B cell (primary cell): ENCODE measurements around the gene TCEA3. TPM values are rescaled to one million over a fixed set of nuclear protein-coding genes. Genes with fewer than 3 reads are reported as not detected.

Experiments
- ATAC-seq: fragments of 200-7000 bp; cut with Tn5 transposase; one replicate; pipeline ENCODE4 v1.10.0; 2021; ENCODE audit warnings: low read depth, mild to moderate bottlenecking, moderate number of reproducible peaks, moderate library complexity
- CTCF ChIA-PET: fragments of 350-600 bp; sonication (Branson Sonifier 250); formaldehyde crosslinking; loops from one replicate; lab custom pipeline; 2021; ENCODE audit warnings: antibody characterized with exemption, inconsistent platforms; lab: Charles Lee
- POLR2A ChIA-PET: fragments of 350-600 bp; sonication (Branson Sonifier 250); formaldehyde crosslinking; loops from one replicate; lab custom pipeline; 2021; ENCODE audit warnings: antibody characterized with exemption; lab: Charles Lee
- DNase-seq: peaks from one replicate; pipeline ENCODE4 v3.0.0; 2013
- H2AFZ ChIP-seq: 2 replicates; pipeline ENCODE4 v1.6.1; 2012; ENCODE audit warnings: mild to moderate bottlenecking, low read depth, low read length; ENCODE audit not compliant: insufficient read depth, poor library complexity, severe bottlenecking
- H3K27ac ChIP-seq, 2 donors: 1 replicate in 1 of 2; 2 replicates in 1 of 2; pipeline ENCODE4 v1.5.1; 2012 to 2013; ENCODE audit warnings: low read length in 2 of 2, mild to moderate bottlenecking in 2 of 2, moderate library complexity in 1 of 2
- H3K27me3 ChIP-seq, 4 experiments: fragments of 200-600 bp in 1 of 4; sonication (generic) in 1 of 4; replicated peaks in 1 of 4; 1 replicate in 2 of 4; 2 replicates in 2 of 4; pipeline versions ENCODE4 v1.6.1 to v1.7.0; 2013 to 2016; ENCODE audit warnings: low read length in 3 of 4, mild to moderate bottlenecking in 2 of 4, mixed read lengths in 1 of 4, moderate library complexity in 1 of 4; ENCODE audit not compliant: insufficient read depth in 4 of 4, control insufficient read depth in 3 of 4; ENCODE audit errors: control extremely low read depth in 1 of 4
- H3K36me3 ChIP-seq, 2 experiments: replicated peaks in 1 of 2; 1 replicate in 1 of 2; 2 replicates in 1 of 2; pipeline versions ENCODE4 v1.6.1 to v1.7.1; 2013; ENCODE audit warnings: low read length in 1 of 2; ENCODE audit not compliant: insufficient read depth in 2 of 2, control insufficient read depth in 1 of 2; ENCODE audit errors: control extremely low read depth in 1 of 2, extremely low read depth in 1 of 2
- H3K4me1 ChIP-seq, 2 donors: fragments of 200-600 bp in 1 of 2; sonication (generic) in 1 of 2; 1 replicate in 1 of 2; 2 replicates in 1 of 2; pipeline versions ENCODE4 v1.5.1 to v1.6.1; 2013 to 2017; ENCODE audit warnings: low read length in 2 of 2; ENCODE audit not compliant: control insufficient read depth in 2 of 2, insufficient read depth in 2 of 2
- H3K4me2 ChIP-seq: replicated peaks from 2 replicates; pipeline ENCODE3; 2012; ENCODE audit warnings: mild to moderate bottlenecking, low read depth, low read length; ENCODE audit not compliant: poor library complexity, severe bottlenecking
- H3K4me3 ChIP-seq, 5 experiments: fragments of 200-600 bp in 1 of 5; sonication (generic) in 1 of 5; 1 replicate in 3 of 5; 2 replicates in 2 of 5; pipeline versions ENCODE4 v1.5.1 to v1.7.0; 2011 to 2016; ENCODE audit warnings: low read length in 4 of 5, mild to moderate bottlenecking in 4 of 5, low read depth in 2 of 5, control low read depth in 1 of 5, moderate library complexity in 1 of 5; ENCODE audit not compliant: insufficient read depth in 1 of 5; ENCODE audit errors: control extremely low read depth in 1 of 5, extremely low read depth in 1 of 5
- H3K79me2 ChIP-seq: fragments of 200-600 bp; sonication (generic); one replicate; pipeline ENCODE4 v1.6.0; 2016; ENCODE audit warnings: low read length; ENCODE audit not compliant: control insufficient read depth, insufficient read depth
- H3K9ac ChIP-seq: fragments of 200-600 bp; sonication (generic); 2 replicates; pipeline ENCODE4 v1.6.1; 2017; ENCODE audit warnings: mild to moderate bottlenecking, low read length, moderate library complexity
- H3K9me3 ChIP-seq, 3 donors: one replicate each; pipeline versions ENCODE4 v1.6.1 to v1.7.1; 2013; ENCODE audit warnings: low read length in 2 of 3; ENCODE audit not compliant: control insufficient read depth in 2 of 3, insufficient read depth in 1 of 3; ENCODE audit errors: control extremely low read depth in 1 of 3
- H4K20me1 ChIP-seq: 2 replicates; pipeline ENCODE4 v1.6.0; 2012; ENCODE audit warnings: mild to moderate bottlenecking, low read length; ENCODE audit not compliant: insufficient read depth, control insufficient read depth, poor library complexity, severe bottlenecking
- H3K27ac Mint-ChIP-seq: one replicate; pipeline ENCODE4 v1.8.0; 2021; ENCODE audit warnings: mixed read lengths
- H3K27me3 Mint-ChIP-seq: one replicate; pipeline ENCODE4 v1.8.0; 2021; ENCODE audit warnings: mixed read lengths
- H3K4me1 Mint-ChIP-seq: one replicate; pipeline ENCODE4 v1.8.0; 2021; ENCODE audit warnings: mixed read lengths
- H3K4me3 Mint-ChIP-seq: one replicate; pipeline ENCODE4 v1.8.0; 2021; ENCODE audit warnings: mixed read lengths
- H3K9me3 Mint-ChIP-seq: one replicate; pipeline ENCODE4 v1.8.0; 2022; ENCODE audit warnings: mixed read lengths; ENCODE audit not compliant: insufficient read depth
- CTCF ChIP-seq: fragments of 200-600 bp; IDR thresholded peaks from one replicate; pipeline ENCODE4 v1.8.0; 2022; ENCODE audit warnings: antibody characterized with exemption, mild to moderate bottlenecking
- EZH2 ChIP-seq: IDR thresholded peaks from 2 replicates; pipeline ENCODE4 v1.6.1; 2012; ENCODE audit warnings: borderline replicate concordance, low read depth, mild to moderate bottlenecking, moderate library complexity, low read length; ENCODE audit not compliant: insufficient read depth, poor library complexity, severe bottlenecking
- WGBS: methylation state at CpG from one replicate; pipeline ENCODE4 v1.1.5; 2013; ENCODE audit warnings: missing lambda C conversion rate; ENCODE audit not compliant: insufficient coverage; 5-methylcytosine and 5-hydroxymethylcytosine counted together
- intact Hi-C: fragments of 100-400 bp; cut with micrococcal nuclease; formaldehyde crosslinking; loops from one replicate; pipeline ENCODE4 v1.10.0; 2022
- polyA plus RNA-seq: library from polyadenylated mRNA; depleted of rRNA; stranded (reverse); fragments of >200 nt; gene quantifications from 2 replicates; pipeline ENCODE4 v1.2.3, GENCODE V29; 2012
- total RNA-seq, 2 donors: library from RNA; stranded (reverse); fragments of 120-200 nt in 1 of 2; gene quantifications; 1 replicate in 1 of 2; 2 replicates in 1 of 2; pipeline versions ENCODE4 v1.2.3 to v1.2.4, GENCODE V29; 2013 to 2022

Gene TCEA3
- total and polyA plus RNA-seq, 2 donors (not counting 1 experiment from before 2014, with no cell fraction given), result 0.22 TPM; not detected in 1

- Histone ChIP-seq H3K36me3 (no peaks in the 10 kb centered on the region), H3K4me2 (no peak overlapping the region), H3K9me3 (no peaks in the 10 kb centered on the region), H3K9ac (no peak overlapping the region), H4K20me1 (no peaks in the 10 kb centered on the region), H3K27ac (no peak overlapping the region), H3K79me2 (no peaks in the 10 kb centered on the region), H3K4me1 (peaks cover 0 to 5% of the 10 kb centered on the region in 2 donors), H3K4me3 (no peak overlapping the region), H2AFZ (no peak overlapping the region), H3K27me3 (peaks cover 0 to 3% (median 0%) of the 10 kb centered on the region in 4 experiments)
- Mint-ChIP-seq H3K4me1 (peaks cover 4% of the 10 kb centered on the region), H3K27ac (no peak overlapping the region), H3K4me3 (no peak overlapping the region), H3K9me3 (no peaks in the 10 kb centered on the region), H3K27me3 (peaks cover 4% of the 10 kb centered on the region)
- WGBS, result 17% methylated on average over 2 of the region's 6 CpGs
- TF ChIP-seq EZH2 (no peak), CTCF (no peak)
- POLR2A ChIA-PET, result no interaction called here
- intact Hi-C loops, result loop anchor here (5.0 kb wide), 2 partner anchors 86 to 186 kb away; partner anchors contain the start of gene HTR1D
- CTCF ChIA-PET, result interaction anchor here (0.8 to 2.5 kb wide), 13 partner anchors 9 to 304 kb away, joined by 3 to 11 read pairs (median 4); partner anchors contain the start of gene TCEA3
- DNase-seq (no peak), ATAC-seq (no peak)
Observed at GRCh38 chr1:23403038-23403336, 21.6 kb downstream of the TCEA3 start.

DNA sequence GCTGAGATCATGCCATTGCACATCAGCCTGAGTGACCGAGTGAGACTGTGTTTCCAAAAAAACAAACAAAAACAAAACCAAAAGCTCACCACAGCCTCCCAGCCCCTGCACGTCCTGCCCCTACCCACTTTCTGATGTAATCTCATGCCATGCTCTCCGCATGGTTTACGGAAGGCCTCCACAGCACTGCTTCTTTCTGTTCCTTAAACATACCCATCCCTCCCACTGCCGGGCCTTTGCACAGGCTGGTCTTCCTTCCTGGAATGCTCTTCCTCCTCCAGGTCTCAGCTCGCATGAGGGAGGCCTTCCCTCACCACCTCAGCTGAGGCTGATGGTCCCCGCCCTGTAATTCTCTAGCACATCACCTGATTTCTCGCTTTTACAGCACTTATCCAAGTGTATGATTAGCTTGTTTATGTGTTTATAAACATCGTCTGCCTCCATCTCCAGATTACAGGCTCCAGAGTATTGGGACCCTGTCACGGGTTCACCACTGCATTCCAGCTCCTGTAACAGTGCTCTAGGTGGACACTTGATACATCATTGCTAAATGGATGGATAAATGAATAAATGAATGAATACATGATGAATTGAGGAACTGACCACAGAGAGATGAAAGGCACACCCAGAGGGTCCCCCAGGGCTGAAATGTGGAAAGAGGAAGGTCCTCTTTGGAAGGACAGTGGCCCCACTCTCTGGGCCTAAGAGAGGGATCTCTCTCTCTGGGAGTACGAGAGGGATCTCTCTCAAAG is 22.1 kb downstream of the TCEA3 start:
- H3K9me3 ChIP-seq, result no peaks in the 10 kb centered on the region
- 79% methylated on average over 7 of the region's 11 CpGs for WGBS
- H3K27ac Mint-ChIP-seq, result no peak overlapping the region
- ATAC-seq (no peak), DNase-seq (no peak)
- peaks cover 7% of the 10 kb centered on the region for H3K27me3 Mint-ChIP-seq
- no peak overlapping the region for H3K4me3 ChIP-seq
- peaks cover 0 to 3% (median 0%) of the 10 kb centered on the region in 4 experiments for H3K27me3 ChIP-seq
- peaks cover 4% of the 10 kb centered on the region for H3K4me1 Mint-ChIP-seq
- H3K36me3 ChIP-seq, result no peaks in the 10 kb centered on the region
- H4K20me1 ChIP-seq, result no peaks in the 10 kb centered on the region
- no peaks in the 10 kb centered on the region for H3K9me3 Mint-ChIP-seq
- H3K4me3 Mint-ChIP-seq, result no peak overlapping the region
- H3K4me1 ChIP-seq, result peaks cover 0 to 5% of the 10 kb centered on the region in 2 donors
- no peak overlapping the region for H3K4me2 ChIP-seq
- ChIA-PET CTCF (interaction anchor here (1.0 to 2.5 kb wide), 11 partner anchors 8 to 303 kb away, joined by 3 to 11 read pairs (median 4); partner anchors contain the start of gene TCEA3), POLR2A (no interaction called here)
- no peak overlapping the region for H3K27ac ChIP-seq
- intact Hi-C loops, result loop anchor here (5.0 kb wide), 2 partner anchors 85 to 185 kb away; partner anchors contain the start of gene HTR1D
- H2AFZ ChIP-seq, result no peak overlapping the region
- no peak for TF ChIP-seq CTCF
- TF ChIP-seq EZH2, result no peak
- H3K9ac ChIP-seq, result no peak overlapping the region
- H3K79me2 ChIP-seq, result no peaks in the 10 kb centered on the region
